ENCODE measurements around the gene PKN1.

GRCh38 chr19:14514215-14514863 lies 81.2 kb downstream of the PKN1 start:
- TF ChIP-seq CTCF (IDR thresholded peaks at IDR 0.05): no peak
- TF ChIP-seq REST (IDR thresholded peaks at IDR 0.05; ENCODE audit: insufficient read depth in 1 of 2, low read depth in 2 of 2, low read length in 1 of 2): no peak
- no peak for TF ChIP-seq SIN3A (IDR thresholded peaks at IDR 0.05; ENCODE audit: borderline replicate concordance, insufficient read depth, low read depth, low read length)
